Skin of body (tissue), 2 donors: ENCODE data around the gene CYP1A2. TPM values are rescaled to one million over a fixed set of nuclear protein-coding genes. Genes with fewer than 3 reads are reported as not detected.
"Not testable (repeated sequence)": the region's sequence is repeated elsewhere in the genome, so short reads cannot be mapped to it uniquely, and the experiment has no call there.

Source experiments
- DNase-seq: peaks from one replicate; lab custom pipeline; 2025; lab: John Stamatoyannopoulos, UW
- total RNA-seq: library from RNA; depleted of rRNA; stranded (reverse); fragments of >200 nt; gene quantifications from one replicate; pipeline ENCODE4 v1.2.3, GENCODE V29; 2014

CYP1A2 gene
- total RNA-seq, 1 donor from 2014 or later, result 0.10 TPM

- peak; percentile 38 for DNase-seq
Observed at GRCh38 chr15:74776821-74777768, 28.4 kb downstream of the CYP1A2 start.

GRCh38 chr15:74777769-74778598, 29.3 kb downstream of the CYP1A2 start:
- DNase-seq, result no peak

DNA sequence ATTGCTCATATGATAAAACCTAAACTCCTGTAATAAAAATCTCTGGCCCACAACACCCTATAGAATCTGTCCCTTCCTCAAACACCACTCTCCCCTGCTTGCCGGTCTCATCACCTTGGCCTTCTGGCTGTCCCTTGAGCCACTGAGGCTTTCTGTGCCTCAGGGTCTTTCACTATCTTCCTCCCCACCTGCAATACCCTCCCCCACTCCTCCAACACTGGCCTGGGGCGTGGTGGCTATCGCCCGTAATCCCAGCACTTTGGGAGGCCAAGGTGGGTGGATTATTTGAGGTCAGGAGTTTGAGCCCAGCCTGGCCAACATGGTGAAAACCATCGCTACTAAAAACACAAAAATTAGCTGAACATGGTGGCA, 29.9 kb downstream of the CYP1A2 start:
- DNase-seq, result no peak

DNA sequence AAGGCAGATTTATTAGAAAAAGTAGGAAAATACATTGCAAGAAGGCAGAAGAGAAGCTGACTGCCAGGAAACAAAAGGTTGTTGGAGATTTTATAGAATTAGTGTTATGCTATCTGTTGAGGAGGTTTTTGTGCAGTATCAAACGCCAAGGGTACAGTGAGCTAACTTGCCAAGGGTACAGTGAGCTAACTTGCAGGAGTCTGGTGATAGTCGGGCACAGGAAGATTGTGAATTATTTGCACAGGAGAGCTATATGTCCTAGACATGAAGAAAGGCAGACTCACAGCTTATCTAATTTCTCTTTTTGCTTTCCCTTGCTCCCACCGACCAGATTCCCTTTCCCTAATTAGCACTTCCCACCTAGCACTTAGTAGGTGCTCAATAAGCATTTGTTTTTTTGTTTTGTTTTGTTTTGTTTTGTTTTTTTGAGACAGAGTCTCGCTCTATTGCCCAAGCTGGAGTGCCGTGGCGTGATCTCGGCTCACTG, 30.6 kb downstream of the CYP1A2 start:
- no peak for DNase-seq

DNA sequence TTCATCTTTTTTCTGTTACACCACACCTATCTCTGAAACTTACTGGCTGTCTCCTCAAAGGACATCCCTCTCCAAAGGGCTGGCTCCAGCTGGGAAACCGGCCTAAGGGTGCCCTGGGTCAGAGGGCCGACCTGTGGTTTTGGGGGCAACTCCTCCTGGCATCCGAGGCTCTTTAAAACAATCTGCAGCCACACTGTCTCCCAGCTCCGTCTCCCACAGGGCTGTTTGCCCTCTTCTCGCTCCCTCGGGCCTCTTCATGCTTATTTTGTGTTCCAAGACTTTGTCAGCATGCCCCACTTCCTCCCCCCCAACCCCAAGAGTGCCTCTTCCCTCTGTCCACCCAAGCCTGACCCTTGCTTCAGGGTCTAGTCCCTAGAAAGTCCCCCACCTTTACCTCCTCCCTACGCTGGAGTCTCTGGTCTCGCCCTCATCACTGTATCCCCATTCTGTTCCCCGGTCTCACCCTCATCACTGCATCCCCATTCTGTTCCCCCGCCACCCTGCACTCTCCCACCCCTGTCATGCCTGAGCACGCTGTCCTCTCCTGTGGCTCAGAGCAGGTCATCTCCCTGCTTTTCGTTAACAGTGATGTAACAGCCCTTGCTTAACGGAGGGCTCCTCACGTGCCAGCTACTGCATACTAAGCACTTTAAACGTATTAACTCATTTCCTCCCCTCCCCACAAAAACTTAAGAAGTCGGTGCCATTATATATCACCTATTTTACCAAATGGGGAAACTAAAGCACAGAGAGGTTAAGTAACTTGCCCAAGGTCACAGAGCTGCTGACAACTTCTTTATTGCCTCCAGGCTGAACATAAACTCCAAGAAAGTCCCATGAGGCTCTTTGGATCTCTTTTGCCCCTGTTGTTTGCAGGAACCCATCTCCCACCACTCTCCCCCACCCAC, 32.1 kb downstream of the CYP1A2 start:
- no peak for DNase-seq

- DNase-seq, result peak; percentile 70
Observed at GRCh38 chr15:74781431-74782258, 33.0 kb downstream of the CYP1A2 start, which contains the start of gene CSK. TSS of gene CSK (plus strand) at chr15:74782080. CDS start at chr15:74798298, 16,218 bp downstream.

DNA sequence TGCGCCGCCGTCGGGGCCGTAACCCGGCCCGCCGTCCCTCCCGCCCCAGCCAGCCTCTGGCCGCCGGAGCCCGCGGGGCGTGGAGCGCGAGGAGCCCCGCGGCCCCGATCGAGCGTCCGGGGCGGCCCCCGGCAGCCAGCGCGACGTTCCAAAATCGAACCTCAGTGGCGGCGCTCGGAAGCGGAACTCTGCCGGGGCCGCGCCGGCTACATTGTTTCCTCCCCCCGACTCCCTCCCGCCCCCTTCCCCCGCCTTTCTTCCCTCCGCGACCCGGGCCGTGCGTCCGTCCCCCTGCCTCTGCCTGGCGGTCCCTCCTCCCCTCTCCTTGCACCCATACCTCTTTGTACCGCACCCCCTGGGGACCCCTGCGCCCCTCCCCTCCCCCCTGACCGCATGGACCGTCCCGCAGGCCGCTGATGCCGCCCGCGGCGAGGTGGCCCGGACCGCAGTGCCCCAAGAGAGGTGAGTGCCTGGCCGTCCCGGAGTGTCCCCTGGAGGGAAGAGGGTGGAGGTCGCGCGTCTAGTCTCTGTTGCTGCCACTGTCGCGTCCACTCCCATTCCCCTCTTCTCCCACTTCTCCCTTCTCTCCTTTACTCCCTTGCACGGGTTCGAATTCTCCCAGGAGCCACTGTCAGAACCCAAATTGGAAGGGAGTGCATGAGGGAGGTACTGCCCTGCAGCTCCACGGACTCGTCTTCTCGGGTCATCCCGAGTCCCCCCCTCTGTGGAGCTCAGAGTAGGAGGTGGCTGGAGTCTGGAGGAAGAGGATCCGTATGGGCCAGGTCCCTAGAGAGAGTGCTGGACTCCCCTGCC, 33.8 kb downstream of the CYP1A2 start:
- no peak for DNase-seq

DNA sequence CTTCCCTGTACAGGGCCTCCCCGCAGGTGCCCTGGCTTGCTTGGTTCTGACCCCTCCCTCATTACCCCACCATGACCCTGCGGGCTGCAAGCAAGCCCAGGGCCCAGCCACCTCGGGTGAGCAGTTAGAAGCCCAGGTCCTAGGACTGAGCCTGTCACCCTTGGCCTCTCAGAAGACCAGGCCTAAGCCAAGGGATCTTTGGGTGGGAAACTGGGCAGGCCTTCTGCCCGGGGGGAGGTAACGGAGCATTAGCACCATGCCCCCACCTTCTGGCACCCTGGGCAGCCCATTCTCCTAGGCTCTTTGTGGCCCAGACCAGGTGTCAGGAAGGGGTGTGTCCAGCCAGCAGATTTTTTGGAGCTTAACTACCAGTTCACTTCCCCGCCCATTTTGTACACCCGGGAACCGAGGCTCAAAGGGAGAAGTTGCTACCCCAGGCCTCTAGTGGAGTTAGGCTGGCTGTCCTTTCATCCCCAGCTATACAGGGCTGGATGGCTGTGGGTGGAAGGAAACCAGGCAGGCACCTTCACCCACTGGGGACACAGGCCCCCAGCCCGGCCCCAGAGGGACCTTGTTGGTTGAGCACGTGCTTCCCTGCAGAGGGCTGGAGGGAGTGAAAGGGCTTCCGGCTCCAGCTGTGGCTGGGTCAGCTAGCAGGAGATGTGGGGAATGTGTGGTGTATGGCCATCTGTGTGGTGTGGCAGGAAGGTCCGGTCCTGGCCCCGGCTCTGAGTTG, 34.6 kb downstream of the CYP1A2 start:
- DNase-seq, result no peak

DNA sequence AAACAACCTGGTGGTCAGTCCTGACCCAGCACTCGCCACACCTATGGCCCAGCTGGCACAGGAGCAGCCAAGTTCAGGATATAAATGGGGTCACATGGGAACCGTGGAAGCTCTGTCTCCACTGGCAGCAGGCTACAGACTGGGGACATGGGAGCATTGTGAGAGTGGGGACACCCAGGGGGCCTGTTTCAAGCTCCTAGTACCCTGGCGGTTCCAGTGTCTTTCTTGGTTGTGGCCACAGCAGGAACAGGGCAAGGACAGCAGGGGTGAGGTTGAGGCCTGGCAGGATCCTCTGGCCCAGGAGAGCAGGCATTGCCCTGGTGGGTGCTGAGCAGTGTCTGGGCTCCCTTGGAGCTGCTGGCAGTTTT, 35.1 kb downstream of the CYP1A2 start:
- DNase-seq, result no peak

GRCh38 chr15:74784426-74785193, 36.0 kb downstream of the CYP1A2 start:
- no peak for DNase-seq

- DNase-seq, result no peak
Observed at GRCh38 chr15:74785194-74786032, 36.8 kb downstream of the CYP1A2 start.

DNA sequence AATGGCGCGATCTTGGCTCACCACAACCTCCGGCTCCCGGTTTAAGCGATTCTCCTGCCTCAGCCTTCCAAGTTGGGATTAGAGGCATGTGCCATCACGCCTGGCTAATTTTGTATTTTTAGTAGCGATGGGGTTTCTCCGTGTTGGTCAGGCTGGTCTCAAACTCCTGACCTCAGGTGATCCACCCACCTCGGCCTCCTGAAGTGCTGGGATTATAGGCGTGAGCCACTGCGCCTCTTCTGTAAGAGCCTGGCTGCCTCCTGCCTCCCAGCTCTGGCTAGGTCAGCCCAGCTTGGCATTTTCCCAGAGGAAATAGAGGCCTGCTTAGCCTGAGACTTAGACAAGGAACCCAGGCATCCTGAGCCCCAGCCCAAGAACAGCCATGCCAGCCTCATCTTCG, 37.4 kb downstream of the CYP1A2 start:
- not testable (repeated sequence) for DNase-seq

DNA sequence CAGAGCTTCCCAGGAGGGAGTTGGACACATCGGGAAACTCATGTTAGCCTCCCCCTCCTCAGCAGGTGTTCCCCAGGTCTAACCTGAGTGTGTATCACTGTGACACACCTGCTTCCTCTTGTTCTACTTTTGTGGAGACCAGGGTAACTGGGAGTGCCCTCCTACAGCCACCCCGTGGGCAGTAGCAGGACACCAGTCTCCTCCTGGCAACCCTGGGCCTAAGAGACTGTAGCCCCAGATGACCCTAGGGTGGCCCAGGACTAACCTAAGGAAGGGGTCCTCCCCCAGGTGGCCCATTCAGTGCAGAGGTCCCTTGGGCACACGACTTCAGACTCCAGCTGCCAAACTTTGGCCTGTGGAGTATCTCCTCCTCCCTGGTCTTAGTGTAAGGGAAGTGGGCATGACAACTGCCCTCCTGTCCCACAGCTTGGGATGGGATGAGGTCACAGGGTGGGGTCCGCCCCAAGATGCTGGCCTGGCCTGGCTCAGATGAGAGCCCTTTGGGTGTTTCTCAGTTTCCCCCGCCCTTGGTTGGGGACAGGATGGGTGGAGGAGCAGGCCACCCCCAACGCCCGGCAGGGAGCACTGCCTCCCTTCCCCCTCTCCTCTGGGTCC, 38.0 kb downstream of the CYP1A2 start:
- no peak for DNase-seq

DNA sequence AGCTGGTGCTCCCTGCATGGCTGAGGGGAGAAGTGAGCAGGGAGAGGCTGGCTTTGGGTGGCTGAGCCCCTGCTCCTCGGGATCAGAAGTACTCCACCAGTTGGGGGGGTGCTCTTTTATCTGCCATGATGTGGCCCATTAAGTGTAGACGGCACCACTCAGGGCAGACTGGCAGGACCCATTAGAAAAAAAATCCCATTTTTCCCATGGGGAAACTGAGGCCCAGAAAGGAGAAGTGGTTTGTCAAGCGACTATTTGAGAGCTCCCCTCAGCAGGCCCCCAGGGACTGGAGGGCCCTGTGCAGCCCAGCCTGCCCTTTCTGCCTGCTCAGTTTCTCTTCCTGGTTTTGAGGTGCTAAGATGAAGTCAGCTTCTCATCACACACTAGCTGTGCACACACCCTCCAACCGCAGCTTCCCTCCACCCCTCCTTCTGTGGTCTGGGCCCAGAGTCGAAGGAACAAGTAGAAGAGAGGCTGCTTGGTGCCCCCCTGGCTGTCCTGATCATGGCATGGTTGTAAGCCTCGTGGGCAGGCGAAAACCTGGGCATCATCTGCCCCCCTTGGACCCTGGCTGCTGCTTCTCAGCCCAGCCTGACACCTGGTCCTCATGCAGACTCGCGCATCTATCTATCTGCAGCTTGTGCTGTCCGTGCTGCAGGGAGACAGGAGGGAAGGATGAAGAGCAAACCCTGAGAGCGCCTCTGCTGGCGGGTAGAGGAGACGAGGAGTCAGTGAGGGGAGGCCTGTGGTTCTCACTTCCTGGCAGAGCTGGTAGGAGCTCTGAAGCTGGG, 38.8 kb downstream of the CYP1A2 start:
- no peak for DNase-seq

GRCh38 chr15:74788042-74788682, 39.5 kb downstream of the CYP1A2 start:
- no peak for DNase-seq
